H1 (cell line): ENCODE measurements around the gene C16orf95. TPM values are rescaled to one million over a fixed set of nuclear protein-coding genes. Genes with fewer than 3 reads are reported as not detected.

ENCODE experiments used
- ATF2 ChIP-seq: IDR thresholded peaks from 2 replicates; pipeline ENCODE4 v1.6.1; 2012; ENCODE audit warnings: low read length, inconsistent platforms
- CHD7 ChIP-seq: fragments of 300-600 bp; sonication (generic); IDR thresholded peaks from 2 replicates; pipeline ENCODE4 v1.7.1; 2012; ENCODE audit warnings: low read length, moderate library complexity, mild to moderate bottlenecking, inconsistent platforms; ENCODE audit not compliant: insufficient replicate concordance
- KDM4A ChIP-seq: IDR thresholded peaks from one replicate; pipeline ENCODE4 v1.7.1; 2012; ENCODE audit warnings: low read depth, mild to moderate bottlenecking, moderate library complexity, low read length, inconsistent platforms; ENCODE audit not compliant: severe bottlenecking
- polyA plus RNA-seq, 7 experiments: library from polyadenylated mRNA; depleted of rRNA in 3 of 7; stranded (reverse) in 5 of 7; unstranded in 2 of 7; fragments of >200 nt in 5 of 7; fragments of 200-250 nt in 2 of 7; gene quantifications; 1 replicate in 5 of 7; 2 replicates in 1 of 7; 4 replicates in 1 of 7; pipeline versions ENCODE4 v1.2.1 to v1.2.3, GENCODE V29; 2011 to 2013; ENCODE audit warnings: missing spikeins in 2 of 7, mixed read lengths in 2 of 7
- total RNA-seq: library from RNA; stranded (reverse); fragmentation: NEBNext Ultra II Directional; extraction: Animal tissue kit (Norgen Biotek cat#: 25700); gene quantifications from 2 replicates; pipeline ENCODE4 v1.2.1, GENCODE V29; 2021

C16orf95 gene
- total and polyA plus RNA-seq, 2 of the 8 experiments (the other 6 are each of a cell fraction or from before 2014, with no cell fraction given): 5.0 to 5.4 TPM

- TF ChIP-seq ATF2 (no peak), KDM4A (no peak), CHD7 (no peak)
These were observed 5.9 kb upstream of the C16orf95 start (continued) for GRCh38 chr16:87322833-87323726.
